Right lobe of liver (tissue), 4 donors: ENCODE results near the gene SNW1.

Source experiments
- POLR2A ChIP-seq: fragments of 450-650 bp; IDR thresholded peaks from one replicate; pipeline ENCODE4 v1.6.1; 2017; ENCODE audit warnings: antibody characterized with exemption, mild to moderate bottlenecking
- TF ChIP-seq, protein P1 (sequence below), 4 donors: fragments of 200-600 bp in 3 of 4; fragments of 450-650 bp in 1 of 4; IDR thresholded peaks; one replicate each; pipeline versions ENCODE4 v1.5.1 to v1.8.0; 2016 to 2022; ENCODE audit warnings: antibody characterized with exemption in 4 of 4, mild to moderate bottlenecking in 2 of 4
- donor health status: DM: no; HTN: no; CAD: no.
- donor health status: DM: no; HTN: no; CAD: no.
- donor health status: DM: no; HTN: yes; CAD: no.

DNA sequence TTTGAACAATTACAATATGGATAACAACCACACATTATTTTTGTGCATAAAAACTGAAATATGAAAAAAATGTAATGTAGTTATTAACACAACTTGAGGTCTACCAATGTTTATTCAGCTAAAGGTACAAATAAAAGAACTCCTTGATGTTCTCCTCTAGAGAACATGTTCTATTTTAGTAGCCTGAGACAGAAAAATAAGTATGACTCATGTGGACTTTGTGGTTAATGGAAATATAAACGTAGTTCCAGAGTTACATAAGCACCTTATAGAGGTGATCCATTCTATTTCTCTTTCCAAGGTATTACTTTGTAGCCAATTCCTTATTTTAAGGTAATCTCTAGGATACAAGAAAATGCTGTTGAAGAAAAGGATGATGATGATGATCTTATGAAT is 78.8 kb downstream of the SNW1 start:
- TF ChIP-seq, protein P1, sequence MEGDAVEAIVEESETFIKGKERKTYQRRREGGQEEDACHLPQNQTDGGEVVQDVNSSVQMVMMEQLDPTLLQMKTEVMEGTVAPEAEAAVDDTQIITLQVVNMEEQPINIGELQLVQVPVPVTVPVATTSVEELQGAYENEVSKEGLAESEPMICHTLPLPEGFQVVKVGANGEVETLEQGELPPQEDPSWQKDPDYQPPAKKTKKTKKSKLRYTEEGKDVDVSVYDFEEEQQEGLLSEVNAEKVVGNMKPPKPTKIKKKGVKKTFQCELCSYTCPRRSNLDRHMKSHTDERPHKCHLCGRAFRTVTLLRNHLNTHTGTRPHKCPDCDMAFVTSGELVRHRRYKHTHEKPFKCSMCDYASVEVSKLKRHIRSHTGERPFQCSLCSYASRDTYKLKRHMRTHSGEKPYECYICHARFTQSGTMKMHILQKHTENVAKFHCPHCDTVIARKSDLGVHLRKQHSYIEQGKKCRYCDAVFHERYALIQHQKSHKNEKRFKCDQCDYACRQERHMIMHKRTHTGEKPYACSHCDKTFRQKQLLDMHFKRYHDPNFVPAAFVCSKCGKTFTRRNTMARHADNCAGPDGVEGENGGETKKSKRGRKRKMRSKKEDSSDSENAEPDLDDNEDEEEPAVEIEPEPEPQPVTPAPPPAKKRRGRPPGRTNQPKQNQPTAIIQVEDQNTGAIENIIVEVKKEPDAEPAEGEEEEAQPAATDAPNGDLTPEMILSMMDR (IDR thresholded peaks at IDR 0.05): no peak
- TF ChIP-seq POLR2A: no peak
